Measurements from ENCODE around the gene YBX1. TPM values are rescaled to one million over a fixed set of nuclear protein-coding genes. Genes with fewer than 3 reads are reported as not detected.

The YBX1 gene
- total and polyA plus RNA-seq, 10 donors, result 361 to 684 (median 427) TPM

GRCh38 chr1:42743317-42744147, 61.3 kb downstream of the YBX1 start:
- Histone ChIP-seq H3K27ac (no peak overlapping the region), H3K27me3 (replicated peaks in 1 of 7) (no peaks in the 10 kb centered on the region), H3K36me3 (peaks cover 0 to 32% (median 21%) of the 10 kb centered on the region in 6 donors), H3K4me3 (no peak overlapping the region), H3K9me3 (no peaks in the 10 kb centered on the region), H3K4me1 (peaks cover 0 to 23% (median 3%) of the 10 kb centered on the region in 6 donors)
- DNase-seq, result no peak
- WGBS, 5 donors, result 83 to 93% (median 84%) methylated on average over 21 of the region's 21 CpGs
- intact Hi-C loops (cut with DNase I; ENCODE audit: low total_unique reads), result no loop called here
- TF ChIP-seq POLR2A (IDR thresholded peaks at IDR 0.05) (no peak), POLR2AphosphoS5 (IDR thresholded peaks at IDR 0.05) (no peak), CTCF (IDR thresholded peaks at IDR 0.05 in 8 of 11, conservative IDR thresholded peaks at IDR 0.05 in 3 of 11) (no peak)

- Histone ChIP-seq H3K36me3 (peaks cover 0 to 38% (median 21%) of the 10 kb centered on the region in 6 donors), H3K27ac (no peak overlapping the region), H3K9me3 (no peaks in the 10 kb centered on the region), H3K4me1 (peaks cover 0 to 29% (median 4%) of the 10 kb centered on the region in 6 donors), H3K27me3 (replicated peaks in 1 of 7) (no peaks in the 10 kb centered on the region), H3K4me3 (no peak overlapping the region)
- intact Hi-C loops (cut with DNase I; ENCODE audit: low total_unique reads), result no loop called here
- DNase-seq, result no peak
- TF ChIP-seq CTCF (IDR thresholded peaks at IDR 0.05 in 8 of 11, conservative IDR thresholded peaks at IDR 0.05 in 3 of 11) (no peak), POLR2A (IDR thresholded peaks at IDR 0.05) (no peak), POLR2AphosphoS5 (IDR thresholded peaks at IDR 0.05) (no peak)
- WGBS, 5 donors, result 87 to 96% (median 90%) methylated on average over 9 of the region's 9 CpGs
Observed at GRCh38 chr1:42744148-42744413, 61.9 kb downstream of the YBX1 start.

GRCh38 chr1:42745851-42746250, 63.6 kb downstream of the YBX1 start:
- Histone ChIP-seq H3K9me3 (no peaks in the 10 kb centered on the region), H3K27me3 (replicated peaks in 1 of 7) (no peaks in the 10 kb centered on the region), H3K4me1 (peaks cover 0 to 38% (median 11%) of the 10 kb centered on the region in 6 donors), H3K4me3 (no peak overlapping the region), H3K36me3 (peaks cover 0 to 55% (median 32%) of the 10 kb centered on the region in 6 donors), H3K27ac (no peak overlapping the region)
- TF ChIP-seq POLR2A (IDR thresholded peaks at IDR 0.05) (no peak), POLR2AphosphoS5 (IDR thresholded peaks at IDR 0.05) (peak in 2 of 3 donors; percentile 14 to 32)
- intact Hi-C loops (cut with DNase I; ENCODE audit: low total_unique reads), result loop anchor here (5.0 kb wide), 1 partner anchor 169 kb away; no protein-coding TSS in a partner anchor
- no peak for DNase-seq
- WGBS, 5 donors, result 70 to 90% (median 81%) methylated on average over 8 of the region's 8 CpGs

GRCh38 chr1:42746436-42747105, 64.4 kb downstream of the YBX1 start:
- DNase-seq, result no peak
- Histone ChIP-seq H3K4me1 (peaks cover 0 to 38% (median 11%) of the 10 kb centered on the region in 6 donors), H3K36me3 (peaks cover 0 to 58% (median 34%) of the 10 kb centered on the region in 6 donors), H3K4me3 (no peak overlapping the region), H3K27ac (peak overlapping the region in 1 of 8 donors; percentile 65), H3K9me3 (no peaks in the 10 kb centered on the region), H3K27me3 (replicated peaks in 1 of 7) (no peaks in the 10 kb centered on the region)
- intact Hi-C loops (cut with DNase I; ENCODE audit: low total_unique reads), result loop anchor here (5.0 kb wide), 1 partner anchor 169 kb away; no protein-coding TSS in a partner anchor
- no peak for TF ChIP-seq POLR2A (IDR thresholded peaks at IDR 0.05)
- no peak for TF ChIP-seq CTCF (IDR thresholded peaks at IDR 0.05 in 8 of 11, conservative IDR thresholded peaks at IDR 0.05 in 3 of 11)
- no peak for TF ChIP-seq POLR2AphosphoS5 (IDR thresholded peaks at IDR 0.05)
- 93 to 97% (median 96%) methylated on average over 10 to 12 of the region's 12 CpGs for WGBS, 5 donors

All from spleen (tissue), 11 donors.